AG08395 (cell line): ENCODE results near the gene KIFC1.
"Not testable (repeated sequence)": the region's sequence is repeated elsewhere in the genome, so short reads cannot be mapped to it uniquely, and the experiment has no call there.

Source experiments
- DNase-seq: peaks from one replicate; pipeline ENCODE4 v3.0.0; 2012; ENCODE audit warnings: mixed read lengths, low spot score

KIFC1 gene

GRCh38 chr6:33375143-33375671 lies 16.4 kb upstream of the KIFC1 start:
- DNase-seq: peak; percentile 38

- no peak for DNase-seq
Observed at GRCh38 chr6:33377171-33377570, 14.5 kb upstream of the KIFC1 start.

- DNase-seq: not testable (repeated sequence)
Observed at GRCh38 chr6:33379184-33379583, 12.4 kb upstream of the KIFC1 start.

- no peak for DNase-seq
Observed at GRCh38 chr6:33380272-33380981, 11.2 kb upstream of the KIFC1 start.

GRCh38 chr6:33383427-33384185 lies 8.0 kb upstream of the KIFC1 start:
- no peak for DNase-seq

GRCh38 chr6:33384581-33385020 lies 7.0 kb upstream of the KIFC1 start:
- peak; percentile 76 for DNase-seq

GRCh38 chr6:33390173-33390572 lies 1.4 kb upstream of the KIFC1 start:
- no peak for DNase-seq

GRCh38 chr6:33390767-33391277 lies 801 bp upstream of the KIFC1 start:
- DNase-seq: no peak

- DNase-seq: no peak
Observed at GRCh38 chr6:33391922-33392594, 435 bp downstream of the KIFC1 start.

GRCh38 chr6:33392595-33392948 lies 949 bp downstream of the KIFC1 start:
- no peak for DNase-seq

- DNase-seq: no peak
Observed at GRCh38 chr6:33392979-33393378, 1.4 kb downstream of the KIFC1 start.

GRCh38 chr6:33397541-33397940 lies 5.9 kb downstream of the KIFC1 start:
- no peak for DNase-seq

- not testable (repeated sequence) for DNase-seq
Observed at GRCh38 chr6:33398601-33399000, 7.0 kb downstream of the KIFC1 start.

- DNase-seq: not testable (repeated sequence)
Observed at GRCh38 chr6:33399881-33400280, 8.3 kb downstream of the KIFC1 start.

GRCh38 chr6:33404884-33405283 lies 13.3 kb downstream of the KIFC1 start:
- DNase-seq: no peak

GRCh38 chr6:33405386-33405940 lies 13.8 kb downstream of the KIFC1 start:
- DNase-seq: no peak

GRCh38 chr6:33406126-33406525 lies 14.5 kb downstream of the KIFC1 start:
- no peak for DNase-seq

- DNase-seq: peak; percentile 44
Observed at GRCh38 chr6:33407132-33407718, 15.6 kb downstream of the KIFC1 start.

- peak; percentile 98 for DNase-seq
Observed at GRCh38 chr6:33410050-33410710, 18.6 kb downstream of the KIFC1 start.

GRCh38 chr6:33410711-33411631 lies 19.3 kb downstream of the KIFC1 start, which contains the start of gene PHF1:
TSS of gene PHF1 (plus strand) at chr6:33411014. CDS start at chr6:33412264, 1,250 bp downstream.
- DNase-seq: peak; percentile 92
